ENCODE results near the gene AMIGO3. TPM values are rescaled to one million over a fixed set of nuclear protein-coding genes. Genes with fewer than 3 reads are reported as not detected.
"Not testable (repeated sequence)": the region's sequence is repeated elsewhere in the genome, so short reads cannot be mapped to it uniquely, and the experiment has no call there.

Gene AMIGO3
- total and polyA plus RNA-seq, 2 experiments from 2014 or later = 2.9 to 10.4 TPM

- H2AFZ ChIP-seq; H3K79me2 ChIP-seq (replicated peaks; ENCODE audit: insufficient read depth); H3K4me1 Mint-ChIP-seq; H3K36me3 ChIP-seq (ENCODE audit: insufficient read depth); H3F3A ChIP-seq (replicated peaks; ENCODE audit: low read depth); DNase-seq (ENCODE audit: low spot score); H3K4me1 ChIP-seq (ENCODE audit: insufficient read depth); H3K27me3 ChIP-seq (ENCODE audit: insufficient read depth); H3K27ac Mint-ChIP-seq; H3K9me2 ChIP-seq (ENCODE audit: insufficient read depth); H3K4me2 ChIP-seq; H3K9me3 Mint-ChIP-seq; H3K4me3 ChIP-seq; H4K20me1 ChIP-seq (replicated peaks; ENCODE audit: insufficient read depth); ATAC-seq; H3K4me3 Mint-ChIP-seq; H3K27ac ChIP-seq (ENCODE audit: low read depth); H3K36me3 Mint-ChIP-seq (ENCODE audit: low read depth); H3K27me3 Mint-ChIP-seq (ENCODE audit: insufficient read depth, low read depth, poor library complexity): not testable (repeated sequence)
Measured at GRCh38 chr3:49694409-49695070, 24.9 kb downstream of the AMIGO3 start.

GRCh38 chr3:49691481-49691880, 28.0 kb downstream of the AMIGO3 start:
- not testable (repeated sequence) for H3K4me2 ChIP-seq; H3K4me1 ChIP-seq (ENCODE audit: insufficient read depth); H3K27me3 ChIP-seq (ENCODE audit: insufficient read depth); H3K9me3 Mint-ChIP-seq; H3K27ac ChIP-seq (ENCODE audit: low read depth); H2AFZ ChIP-seq; ATAC-seq; H3K4me3 ChIP-seq; H3K36me3 ChIP-seq (ENCODE audit: insufficient read depth); H3F3A ChIP-seq (replicated peaks; ENCODE audit: low read depth); H3K79me2 ChIP-seq (replicated peaks; ENCODE audit: insufficient read depth); H3K4me3 Mint-ChIP-seq; H3K27ac Mint-ChIP-seq; H3K36me3 Mint-ChIP-seq (ENCODE audit: low read depth); DNase-seq (ENCODE audit: low spot score); H4K20me1 ChIP-seq (replicated peaks; ENCODE audit: insufficient read depth); H3K9me2 ChIP-seq (ENCODE audit: insufficient read depth)
- Mint-ChIP-seq H3K4me1 (peaks cover 14% of the 10 kb centered on the region), H3K27me3 (ENCODE audit: insufficient read depth, low read depth, poor library complexity) (peaks cover 16% of the 10 kb centered on the region)

GRCh38 chr3:49690856-49691255, 28.6 kb downstream of the AMIGO3 start:
- not testable (repeated sequence) for ATAC-seq; H3K9me3 Mint-ChIP-seq; H3K36me3 Mint-ChIP-seq (ENCODE audit: low read depth); H3K27ac ChIP-seq (ENCODE audit: low read depth); DNase-seq (ENCODE audit: low spot score); H2AFZ ChIP-seq; H3F3A ChIP-seq (replicated peaks; ENCODE audit: low read depth); H3K36me3 ChIP-seq (ENCODE audit: insufficient read depth); H3K79me2 ChIP-seq (replicated peaks; ENCODE audit: insufficient read depth); H3K9me2 ChIP-seq (ENCODE audit: insufficient read depth); H3K4me2 ChIP-seq; H3K4me1 ChIP-seq (ENCODE audit: insufficient read depth); H3K27me3 ChIP-seq (ENCODE audit: insufficient read depth); H4K20me1 ChIP-seq (replicated peaks; ENCODE audit: insufficient read depth); H3K27ac Mint-ChIP-seq
- Mint-ChIP-seq H3K4me3 (peak overlapping the region; percentile 91), H3K27me3 (ENCODE audit: insufficient read depth, low read depth, poor library complexity) (peaks cover 16% of the 10 kb centered on the region), H3K4me1 (peaks cover 14% of the 10 kb centered on the region)
- H3K4me3 ChIP-seq = 0 out of 2 replicates have a peak overlapping the region, but pooled peaks have one; percentile 97

- not testable (repeated sequence) for DNase-seq (ENCODE audit: low spot score); H3K9me3 Mint-ChIP-seq; H3F3A ChIP-seq (replicated peaks; ENCODE audit: low read depth); H3K27me3 ChIP-seq (ENCODE audit: insufficient read depth); ATAC-seq; H3K4me1 ChIP-seq (ENCODE audit: insufficient read depth); H3K27ac ChIP-seq (ENCODE audit: low read depth); H3K36me3 Mint-ChIP-seq (ENCODE audit: low read depth); H3K79me2 ChIP-seq (replicated peaks; ENCODE audit: insufficient read depth); H3K9me2 ChIP-seq (ENCODE audit: insufficient read depth); H3K36me3 ChIP-seq (ENCODE audit: insufficient read depth); H4K20me1 ChIP-seq (replicated peaks; ENCODE audit: insufficient read depth)
- Mint-ChIP-seq H3K4me3 (peak overlapping the region; percentile 91), H3K27ac (peak overlapping the region; percentile 73; the same call in 1 of the 2 replicates), H3K27me3 (ENCODE audit: insufficient read depth, low read depth, poor library complexity) (peaks cover 16% of the 10 kb centered on the region), H3K4me1 (peaks cover 18% of the 10 kb centered on the region)
- H2AFZ ChIP-seq = peak overlapping the region; percentile 90; the same call in 1 of the 2 replicates
- peak overlapping the region; percentile 92 for H3K4me2 ChIP-seq
- peak overlapping the region; percentile 97 for H3K4me3 ChIP-seq
Measured at GRCh38 chr3:49689908-49690624, 29.4 kb downstream of the AMIGO3 start.
